SK-N-SH (cell line): Measurements from ENCODE around the gene SPG7. TPM values are rescaled to one million over a fixed set of nuclear protein-coding genes. Genes with fewer than 3 reads are reported as not detected.

ENCODE experiments used
- CTCF ChIA-PET: fragments of 300-600, 350-600 bp; formaldehyde crosslinking; extraction: SDS; loops from one replicate; lab custom pipeline; 2021; lab: Yijun Ruan, JAX
- POLR2A ChIA-PET: fragments of 350-600 bp; sonication (Branson Sonifier 250); formaldehyde crosslinking; extraction: SDS; loops from one replicate; lab custom pipeline; 2020; ENCODE audit warnings: antibody characterized with exemption, inconsistent platforms; lab: Yijun Ruan, JAX
- DNase-seq: peaks from one replicate; pipeline ENCODE4 v3.0.0; 2012
- H2AFZ ChIP-seq: fragments of 200-600 bp; sonication (generic); 2 replicates; pipeline ENCODE4 v1.8.1; 2016; ENCODE audit warnings: antibody characterized with exemption, mild to moderate bottlenecking, low read depth
- H3F3A ChIP-seq: fragments of 200-600 bp; sonication (generic); replicated peaks from 2 replicates; pipeline ENCODE3; 2016; ENCODE audit warnings: antibody characterized with exemption, mild to moderate bottlenecking; ENCODE audit not compliant: insufficient read depth
- H3K27ac ChIP-seq, 2 experiments: fragments of 200-500 bp in 1 of 2; fragments of 200-600 bp in 1 of 2; sonication (Bioruptor generic) in 1 of 2; sonication (generic), shearing (Covaris generic) in 1 of 2; 2 replicates each; pipeline versions ENCODE4 v1.5.1 to v1.6.1; 2014 to 2016; ENCODE audit warnings: low read depth in 2 of 2, inconsistent platforms in 1 of 2, low read length in 1 of 2, mild to moderate bottlenecking in 1 of 2, mixed read lengths in 1 of 2
- H3K27me3 ChIP-seq: fragments of 200-600 bp; sonication (generic), shearing (Covaris generic); 2 replicates; pipeline ENCODE4 v1.6.1; 2016; ENCODE audit warnings: mixed run types; ENCODE audit not compliant: insufficient read depth
- H3K36me3 ChIP-seq, 2 experiments: fragments of 200-500 bp in 1 of 2; fragments of 200-600 bp in 1 of 2; sonication (Bioruptor generic) in 1 of 2; sonication (generic) in 1 of 2; replicated peaks in 1 of 2; 2 replicates each; pipeline versions ENCODE3 to v1.5.1; 2014 to 2016; ENCODE audit warnings: low read length in 1 of 2, mild to moderate bottlenecking in 1 of 2; ENCODE audit not compliant: insufficient read depth in 2 of 2, control insufficient read depth in 1 of 2
- H3K4me1 ChIP-seq, 2 experiments: fragments of 200-500 bp in 1 of 2; fragments of 200-600 bp in 1 of 2; sonication (Bioruptor generic) in 1 of 2; sonication (generic), shearing (Covaris generic) in 1 of 2; 2 replicates each; pipeline versions ENCODE4 v1.5.1 to v1.6.1; 2014 to 2016; ENCODE audit warnings: low read depth in 1 of 2, low read length in 1 of 2, mixed run types in 1 of 2; ENCODE audit not compliant: insufficient read depth in 2 of 2, control insufficient read depth in 1 of 2
- H3K4me2 ChIP-seq: fragments of 200-600 bp; sonication (generic), shearing (Covaris generic); 2 replicates; pipeline ENCODE4 v1.6.1; 2017; ENCODE audit warnings: mixed run types
- H3K4me3 ChIP-seq, 2 experiments: fragments of 200-500 bp in 1 of 2; fragments of 200-600 bp in 1 of 2; sonication (Bioruptor generic) in 1 of 2; sonication (generic), shearing (Covaris generic) in 1 of 2; 2 replicates each; pipeline versions ENCODE4 v1.5.1 to v1.8.1; 2014 to 2016; ENCODE audit warnings: low read depth in 2 of 2, inconsistent platforms in 1 of 2, low read length in 1 of 2, mild to moderate bottlenecking in 1 of 2, mixed read lengths in 1 of 2, moderate library complexity in 1 of 2
- H3K79me2 ChIP-seq: fragments of 200-600 bp; sonication (generic); 2 replicates; pipeline ENCODE4 v1.8.1; 2017; ENCODE audit warnings: mild to moderate bottlenecking; ENCODE audit not compliant: insufficient read depth
- H3K9ac ChIP-seq: fragments of 200-600 bp; sonication (generic); 2 replicates; pipeline ENCODE4 v1.6.1; 2017; ENCODE audit warnings: mixed run types
- H3K9me2 ChIP-seq: fragments of 200-600 bp; sonication (generic); 2 replicates; pipeline ENCODE4 v1.6.1; 2017; ENCODE audit warnings: mixed run types
- H3K9me3 ChIP-seq: fragments of 200-600 bp; sonication (generic); 2 replicates; pipeline ENCODE4 v1.6.1; 2017; ENCODE audit warnings: mixed run types, mild to moderate bottlenecking, moderate library complexity
- H4K20me1 ChIP-seq: fragments of 200-600 bp; sonication (generic); 2 replicates; pipeline ENCODE4 v1.6.1; 2017; ENCODE audit warnings: mild to moderate bottlenecking, mixed run types; ENCODE audit not compliant: insufficient read depth
- ELF1 ChIP-seq: IDR thresholded peaks from 2 replicates; pipeline ENCODE4 v1.4.0; 2012
- EP300 ChIP-seq, 2 experiments: IDR thresholded peaks; 2 replicates each; pipeline versions ENCODE4 v1.4.0 to v1.6.1; 2012; ENCODE audit warnings: borderline replicate concordance in 1 of 2, low read depth in 1 of 2, low read length in 1 of 2
- FOXM1 ChIP-seq: IDR thresholded peaks from 2 replicates; pipeline ENCODE4 v1.4.0; 2012; ENCODE audit warnings: low read depth, mild to moderate bottlenecking
- GABPA ChIP-seq: IDR thresholded peaks from 2 replicates; pipeline ENCODE4 v1.4.0; 2012; ENCODE audit warnings: low read depth, mild to moderate bottlenecking
- GATA2 ChIP-seq: sonication (generic); formaldehyde crosslinking; IDR thresholded peaks from 2 replicates; pipeline ENCODE4 v1.5.0; 2020; ENCODE audit warnings: mild to moderate bottlenecking, missing genetic modification reagents
- MEF2A ChIP-seq: IDR thresholded peaks from 2 replicates; pipeline ENCODE4 v1.4.0; 2012; ENCODE audit warnings: low read depth, borderline replicate concordance
- NRF1 ChIP-seq: IDR thresholded peaks from 2 replicates; pipeline ENCODE4 v1.6.1; 2012; ENCODE audit warnings: low read depth, mild to moderate bottlenecking, low read length
- PBX3 ChIP-seq: IDR thresholded peaks from 2 replicates; pipeline ENCODE4; 2012
- RAD21 ChIP-seq: IDR thresholded peaks from 2 replicates; pipeline ENCODE4 v1.6.1; 2012; ENCODE audit warnings: mild to moderate bottlenecking, low read length
- REST ChIP-seq: IDR thresholded peaks from 2 replicates; pipeline ENCODE4 v1.6.1; 2012; ENCODE audit warnings: mild to moderate bottlenecking, low read depth, low read length, moderate library complexity
- RFX5 ChIP-seq: IDR thresholded peaks from 2 replicates; pipeline ENCODE4 v1.6.1; 2012; ENCODE audit warnings: mild to moderate bottlenecking, improper control_type of control experiment, low read length
- SIN3A ChIP-seq: IDR thresholded peaks from 2 replicates; pipeline ENCODE4 v1.6.1; 2012; ENCODE audit warnings: low read depth, mild to moderate bottlenecking, low read length, moderate library complexity, borderline replicate concordance
- TAF1 ChIP-seq: IDR thresholded peaks from 2 replicates; pipeline ENCODE4 v1.6.1; 2012; ENCODE audit warnings: low read depth, mild to moderate bottlenecking, low read length, moderate library complexity, borderline replicate concordance
- TCF12 ChIP-seq: IDR thresholded peaks from 2 replicates; pipeline ENCODE4 v1.4.0; 2012
- USF1 ChIP-seq: IDR thresholded peaks from 2 replicates; pipeline ENCODE4 v1.4.0; 2012; ENCODE audit warnings: low read depth, borderline replicate concordance
- WGBS: methylation state at CpG from one replicate; pipeline ENCODE4 v1.1.6; 2017; ENCODE audit warnings: low lambda C conversion rate; 5-methylcytosine and 5-hydroxymethylcytosine counted together
- polyA plus RNA-seq, 3 experiments: library from polyadenylated mRNA; depleted of rRNA; stranded (reverse); fragments of >200 nt; gene quantifications; 2 replicates each; pipeline ENCODE4 v1.2.3, GENCODE V29; 2012
- TF ChIP-seq, protein P1 (sequence below): fragments of 150-350 bp; IDR thresholded peaks from 2 replicates; pipeline ENCODE4 v1.6.1; 2017; ENCODE audit warnings: antibody characterized with exemption, low read length, low read depth, borderline replicate concordance
- TF ChIP-seq, protein P2 (sequence below): fragments of 150-350 bp; IDR thresholded peaks from 2 replicates; pipeline ENCODE4 v1.6.1; 2016; ENCODE audit warnings: mild to moderate bottlenecking, low read depth, low read length
- TF ChIP-seq, protein P3 (sequence below): IDR thresholded peaks from 2 replicates; pipeline ENCODE4 v1.4.0; 2012; ENCODE audit warnings: low read depth

Gene SPG7
- polyA plus RNA-seq, 1 of the 3 experiments (the other 2 are of a cell fraction), result 100 TPM

DNA sequence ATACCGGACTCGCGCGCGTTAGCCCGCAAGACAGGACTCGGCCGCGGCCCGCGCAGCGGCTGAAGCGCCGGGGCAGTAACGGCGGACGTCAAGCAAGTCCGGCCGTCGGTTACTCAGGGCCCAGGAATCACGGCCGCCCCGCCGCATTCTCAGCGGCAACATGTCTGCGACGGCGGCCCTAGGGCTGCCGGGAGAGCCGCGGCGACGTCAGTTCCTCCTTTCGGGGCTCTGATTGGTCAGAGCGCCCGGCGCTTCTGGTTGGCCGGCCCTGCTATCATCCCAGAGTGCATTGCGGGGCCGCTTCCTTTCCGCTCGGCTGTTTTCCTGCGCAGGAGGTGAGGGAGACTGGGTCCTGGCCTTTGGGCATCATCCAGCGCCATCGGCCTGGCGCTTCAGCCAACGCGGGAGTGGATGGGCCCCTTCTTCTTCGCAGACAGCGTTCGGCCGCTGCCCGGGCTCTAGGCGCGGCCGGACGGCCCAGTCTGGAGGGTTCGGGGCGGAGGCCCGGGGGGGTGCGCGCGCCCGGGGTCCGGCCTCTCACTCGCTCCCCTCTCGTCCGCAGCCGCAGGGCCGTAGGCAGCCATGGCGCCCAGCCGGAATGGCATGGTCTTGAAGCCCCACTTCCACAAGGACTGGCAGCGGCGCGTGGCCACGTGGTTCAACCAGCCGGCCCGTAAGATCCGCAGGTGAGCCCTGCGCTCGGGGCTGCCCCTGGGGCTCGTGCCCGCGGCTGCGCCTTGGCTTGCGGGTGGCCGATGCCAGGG is 52.4 kb downstream of the SPG7 start, which contains the start of gene RPL13 (continued):
- TF ChIP-seq SIN3A, result peak; percentile 95
- TF ChIP-seq MEF2A, result no peak
- TF ChIP-seq, protein P1, sequence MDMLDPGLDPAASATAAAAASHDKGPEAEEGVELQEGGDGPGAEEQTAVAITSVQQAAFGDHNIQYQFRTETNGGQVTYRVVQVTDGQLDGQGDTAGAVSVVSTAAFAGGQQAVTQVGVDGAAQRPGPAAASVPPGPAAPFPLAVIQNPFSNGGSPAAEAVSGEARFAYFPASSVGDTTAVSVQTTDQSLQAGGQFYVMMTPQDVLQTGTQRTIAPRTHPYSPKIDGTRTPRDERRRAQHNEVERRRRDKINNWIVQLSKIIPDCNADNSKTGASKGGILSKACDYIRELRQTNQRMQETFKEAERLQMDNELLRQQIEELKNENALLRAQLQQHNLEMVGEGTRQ, result no peak
- TF ChIP-seq REST, result peak; percentile 41; the same call in 1 of the 2 replicates
- no peak for TF ChIP-seq RAD21
- 0 out of 2 replicates have a peak, but pooled peaks have one; percentile 42 for TF ChIP-seq FOXM1

GRCh38 chr16:89561142-89561883 is 53.1 kb downstream of the SPG7 start:
- ChIA-PET CTCF (no interaction called here), POLR2A (no interaction called here)
- 0% methylated on average over 20 of the region's 58 CpGs for WGBS
- H3K4me2 ChIP-seq, result peak overlapping the region; percentile 96
- peak overlapping the region; percentile 91 for H3K27ac ChIP-seq
- H3K4me1 ChIP-seq, result peaks cover 19 to 44% of the 10 kb centered on the region in 2 experiments; a peak in 3 of 4 replicates
- H3K9me3 ChIP-seq, result no peaks in the 10 kb centered on the region
- H3K9me2 ChIP-seq, result no peaks in the 10 kb centered on the region
- TF ChIP-seq USF1 (no peak), RFX5 (no peak), FOXM1 (no peak), EP300 (IDR thresholded peaks at IDR 0.05; ENCODE audit: borderline replicate concordance in 1 of 2, low read depth in 1 of 2, low read length in 1 of 2) (no peak), NRF1 (no peak), MEF2A (no peak), GATA2 (CRISPR knock-in tag) (no peak), ELF1 (no peak), GABPA (no peak), TAF1 (no peak), TCF12 (no peak), PBX3 (no peak)
- TF ChIP-seq, protein P2, sequence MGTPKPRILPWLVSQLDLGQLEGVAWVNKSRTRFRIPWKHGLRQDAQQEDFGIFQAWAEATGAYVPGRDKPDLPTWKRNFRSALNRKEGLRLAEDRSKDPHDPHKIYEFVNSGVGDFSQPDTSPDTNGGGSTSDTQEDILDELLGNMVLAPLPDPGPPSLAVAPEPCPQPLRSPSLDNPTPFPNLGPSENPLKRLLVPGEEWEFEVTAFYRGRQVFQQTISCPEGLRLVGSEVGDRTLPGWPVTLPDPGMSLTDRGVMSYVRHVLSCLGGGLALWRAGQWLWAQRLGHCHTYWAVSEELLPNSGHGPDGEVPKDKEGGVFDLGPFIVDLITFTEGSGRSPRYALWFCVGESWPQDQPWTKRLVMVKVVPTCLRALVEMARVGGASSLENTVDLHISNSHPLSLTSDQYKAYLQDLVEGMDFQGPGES, result no peak
- TF ChIP-seq, protein P3, sequence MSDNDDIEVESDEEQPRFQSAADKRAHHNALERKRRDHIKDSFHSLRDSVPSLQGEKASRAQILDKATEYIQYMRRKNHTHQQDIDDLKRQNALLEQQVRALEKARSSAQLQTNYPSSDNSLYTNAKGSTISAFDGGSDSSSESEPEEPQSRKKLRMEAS, result no peak
- H3K79me2 ChIP-seq, result peaks cover 34% of the 10 kb centered on the region
- H3K36me3 ChIP-seq, result peaks cover 28 to 36% of the 10 kb centered on the region in 2 experiments
- H4K20me1 ChIP-seq, result peaks cover 55% of the 10 kb centered on the region
- peaks cover 70% of the 10 kb centered on the region for H3F3A ChIP-seq
- peak overlapping the region; percentile 98 for H3K9ac ChIP-seq
- peak overlapping the region; percentile 75 to 87 for H3K4me3 ChIP-seq
- no peak for DNase-seq
- no peaks in the 10 kb centered on the region for H3K27me3 ChIP-seq
- no peak overlapping the region for H2AFZ ChIP-seq
